ENCODE results near the gene C19orf18.

DNA sequence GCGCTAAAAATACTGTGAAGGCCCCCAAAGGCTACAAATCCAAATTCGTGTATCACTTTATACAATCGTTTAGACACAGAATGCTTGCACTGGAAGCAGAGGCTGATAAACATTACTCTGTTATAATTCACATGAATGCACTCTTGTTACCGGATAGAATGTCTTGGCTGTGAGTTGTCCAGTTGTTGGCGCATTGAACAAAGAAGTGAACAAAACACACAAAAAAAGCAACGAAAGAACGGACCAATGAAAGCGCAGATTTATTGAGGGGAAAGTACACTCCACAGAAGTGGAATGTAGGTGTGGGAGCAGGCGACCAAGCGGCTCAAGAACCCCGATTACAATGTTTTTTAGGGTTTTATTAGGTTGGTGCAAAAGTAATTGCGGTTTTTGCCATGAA, 38.6 kb downstream of the C19orf18 start:
- no peak for TF ChIP-seq MXD4 (CRISPR knock-in tag; IDR thresholded peaks at IDR 0.05; ENCODE audit: borderline replicate concordance)
- TF ChIP-seq, protein P1, sequence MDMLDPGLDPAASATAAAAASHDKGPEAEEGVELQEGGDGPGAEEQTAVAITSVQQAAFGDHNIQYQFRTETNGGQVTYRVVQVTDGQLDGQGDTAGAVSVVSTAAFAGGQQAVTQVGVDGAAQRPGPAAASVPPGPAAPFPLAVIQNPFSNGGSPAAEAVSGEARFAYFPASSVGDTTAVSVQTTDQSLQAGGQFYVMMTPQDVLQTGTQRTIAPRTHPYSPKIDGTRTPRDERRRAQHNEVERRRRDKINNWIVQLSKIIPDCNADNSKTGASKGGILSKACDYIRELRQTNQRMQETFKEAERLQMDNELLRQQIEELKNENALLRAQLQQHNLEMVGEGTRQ (CRISPR knock-in tag; IDR thresholded peaks at IDR 0.05): no peak
- TF ChIP-seq, protein P2, sequence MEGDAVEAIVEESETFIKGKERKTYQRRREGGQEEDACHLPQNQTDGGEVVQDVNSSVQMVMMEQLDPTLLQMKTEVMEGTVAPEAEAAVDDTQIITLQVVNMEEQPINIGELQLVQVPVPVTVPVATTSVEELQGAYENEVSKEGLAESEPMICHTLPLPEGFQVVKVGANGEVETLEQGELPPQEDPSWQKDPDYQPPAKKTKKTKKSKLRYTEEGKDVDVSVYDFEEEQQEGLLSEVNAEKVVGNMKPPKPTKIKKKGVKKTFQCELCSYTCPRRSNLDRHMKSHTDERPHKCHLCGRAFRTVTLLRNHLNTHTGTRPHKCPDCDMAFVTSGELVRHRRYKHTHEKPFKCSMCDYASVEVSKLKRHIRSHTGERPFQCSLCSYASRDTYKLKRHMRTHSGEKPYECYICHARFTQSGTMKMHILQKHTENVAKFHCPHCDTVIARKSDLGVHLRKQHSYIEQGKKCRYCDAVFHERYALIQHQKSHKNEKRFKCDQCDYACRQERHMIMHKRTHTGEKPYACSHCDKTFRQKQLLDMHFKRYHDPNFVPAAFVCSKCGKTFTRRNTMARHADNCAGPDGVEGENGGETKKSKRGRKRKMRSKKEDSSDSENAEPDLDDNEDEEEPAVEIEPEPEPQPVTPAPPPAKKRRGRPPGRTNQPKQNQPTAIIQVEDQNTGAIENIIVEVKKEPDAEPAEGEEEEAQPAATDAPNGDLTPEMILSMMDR (IDR thresholded peaks at IDR 0.05): no peak
- no peak for TF ChIP-seq ETV6 (CRISPR knock-in tag; IDR thresholded peaks at IDR 0.05)
- no peak for TF ChIP-seq SP1 (CRISPR knock-in tag; conservative IDR thresholded peaks at IDR 0.05)
- no peak for TF ChIP-seq JUN (CRISPR knock-in tag; IDR thresholded peaks at IDR 0.05)
- no peak for TF ChIP-seq TP53 (CRISPR knock-in tag; IDR thresholded peaks at IDR 0.05)
- no peak for TF ChIP-seq NR2C2 (CRISPR knock-in tag; IDR thresholded peaks at IDR 0.05)
- TF ChIP-seq, protein P3, sequence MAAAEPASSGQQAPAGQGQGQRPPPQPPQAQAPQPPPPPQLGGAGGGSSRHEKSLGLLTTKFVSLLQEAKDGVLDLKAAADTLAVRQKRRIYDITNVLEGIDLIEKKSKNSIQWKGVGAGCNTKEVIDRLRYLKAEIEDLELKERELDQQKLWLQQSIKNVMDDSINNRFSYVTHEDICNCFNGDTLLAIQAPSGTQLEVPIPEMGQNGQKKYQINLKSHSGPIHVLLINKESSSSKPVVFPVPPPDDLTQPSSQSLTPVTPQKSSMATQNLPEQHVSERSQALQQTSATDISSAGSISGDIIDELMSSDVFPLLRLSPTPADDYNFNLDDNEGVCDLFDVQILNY (CRISPR knock-in tag; IDR thresholded peaks at IDR 0.05): no peak
- TF ChIP-seq ELF4 (CRISPR knock-in tag; IDR thresholded peaks at IDR 0.05; ENCODE audit: low read depth): no peak

Data from WTC11 (cell line).